Measurements from ENCODE around the gene CGB7.
A peak's percentile ranks its signal among the peaks of the same experiment; 100 is the strongest.

The CGB7 gene

GRCh38 chr19:49057636-49058234, at the start of gene CGB7:
CGB7 (minus strand) TSS chr19:49057749; CDS start chr19:49055375, 2,374 bp downstream.
- in situ Hi-C loops (cut with MboI; ENCODE audit: low pct_unique_long_range_greater_than_20kb, low sequenced_read_pairs) = no loop called here
- no peak for DNase-seq

DNA sequence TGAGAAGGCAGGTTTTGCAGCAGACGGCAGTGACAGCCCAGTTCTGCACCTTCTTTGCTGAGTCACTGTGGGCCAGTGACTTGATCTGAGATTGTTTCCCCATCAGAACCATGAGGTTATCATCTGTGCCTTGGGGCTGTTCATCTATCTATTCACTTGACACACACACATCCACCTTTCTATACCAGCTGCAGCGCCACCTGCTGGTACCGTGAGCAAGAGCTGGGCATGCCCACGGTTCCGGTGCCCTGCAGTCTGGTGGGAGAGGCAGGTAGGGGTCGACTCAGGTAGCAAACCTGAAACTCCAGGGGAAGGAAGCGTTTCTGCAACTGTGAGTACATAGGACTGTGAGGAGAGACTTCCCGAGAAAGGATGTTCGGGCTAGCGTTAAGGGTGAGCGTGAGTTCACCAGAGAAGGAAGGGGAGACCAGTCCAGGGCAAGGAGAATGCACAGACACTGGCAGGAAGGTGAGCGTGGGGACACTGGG, 49.1 kb upstream of the CGB7 start:
- DNase-seq = peak; percentile 69
- in situ Hi-C loops (cut with MboI; ENCODE audit: low pct_unique_long_range_greater_than_20kb, low sequenced_read_pairs) = no loop called here

DNA sequence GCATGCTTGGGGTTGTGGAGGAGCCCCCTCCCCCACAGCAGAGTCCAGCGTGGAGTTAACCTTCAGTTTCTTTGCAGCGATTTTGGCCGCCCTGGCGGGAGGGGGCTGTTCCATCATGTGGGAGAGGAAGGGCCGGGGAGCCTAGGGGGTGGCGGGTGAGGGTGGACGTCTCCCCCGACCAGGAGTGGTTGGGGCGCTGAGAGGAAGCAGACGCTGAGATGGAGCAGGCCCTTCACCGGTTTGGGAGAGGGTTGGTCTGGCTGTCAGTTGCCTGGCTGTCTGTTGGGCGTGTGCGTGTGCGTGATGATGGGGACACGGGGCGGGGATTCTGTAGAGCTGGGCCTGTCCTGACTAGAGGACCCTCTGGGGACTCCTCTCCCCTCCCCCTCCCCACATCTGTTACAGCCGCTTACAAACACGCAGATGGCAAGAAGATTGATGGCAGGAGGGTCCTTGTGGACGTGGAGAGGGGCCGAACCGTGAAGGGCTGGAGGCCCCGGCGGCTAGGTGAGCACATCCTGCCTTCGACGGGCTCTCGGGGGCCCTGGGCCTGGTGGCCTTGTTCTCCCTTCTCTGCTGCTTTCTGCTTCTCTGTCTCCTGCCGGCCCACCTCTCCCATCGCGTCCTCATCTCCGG, 46.8 kb upstream of the CGB7 start:
- DNase-seq = no peak
- in situ Hi-C loops (cut with MboI; ENCODE audit: low pct_unique_long_range_greater_than_20kb, low sequenced_read_pairs) = no loop called here

- in situ Hi-C loops (cut with MboI; ENCODE audit: low pct_unique_long_range_greater_than_20kb, low sequenced_read_pairs) = no loop called here
- no peak for DNase-seq
These were observed 46.0 kb upstream of the CGB7 start for GRCh38 chr19:49103331-49104085.

DNA sequence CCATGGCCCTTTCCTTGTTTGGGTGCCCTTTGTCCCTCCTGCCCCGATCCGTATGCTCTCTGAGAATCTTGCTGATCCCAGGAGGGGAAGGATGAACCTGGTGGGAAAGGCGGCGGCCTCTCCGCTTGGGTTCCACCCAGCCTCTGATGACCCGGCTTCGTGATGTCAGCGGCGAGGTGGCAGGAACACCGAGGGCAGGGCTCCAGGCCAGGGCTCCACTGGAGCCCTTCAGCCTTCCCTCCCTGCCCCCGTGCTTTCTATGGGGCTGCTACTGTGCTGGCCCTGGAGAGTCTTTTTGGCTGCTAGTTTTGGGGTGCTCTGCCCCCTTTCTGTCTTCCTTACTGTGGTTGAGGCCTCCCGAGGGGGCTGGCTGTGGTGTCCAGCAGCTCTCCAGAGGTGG, 44.8 kb upstream of the CGB7 start:
- in situ Hi-C loops (cut with MboI; ENCODE audit: low pct_unique_long_range_greater_than_20kb, low sequenced_read_pairs) = no loop called here

DNA sequence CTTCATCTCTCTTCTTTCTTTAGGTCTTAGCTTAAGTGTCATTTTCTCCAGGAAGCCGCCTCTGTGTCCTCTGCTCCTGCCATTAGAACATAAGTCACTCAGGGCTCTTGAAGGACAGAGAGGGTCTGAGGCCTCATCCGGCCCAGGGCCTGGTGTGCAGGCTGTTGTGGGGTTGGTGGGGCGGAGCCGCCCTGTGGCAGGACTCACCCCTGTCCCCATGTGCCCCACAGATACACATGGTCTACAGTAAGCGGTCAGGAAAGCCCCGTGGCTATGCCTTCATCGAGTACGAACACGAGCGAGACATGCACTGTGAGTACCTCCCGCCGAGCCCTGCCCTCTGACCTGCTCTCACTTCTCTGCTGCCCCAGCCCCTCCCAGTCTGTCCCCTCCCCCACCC, 43.6 kb upstream of the CGB7 start:
- no peak for DNase-seq
- in situ Hi-C loops (cut with MboI; ENCODE audit: low pct_unique_long_range_greater_than_20kb, low sequenced_read_pairs) = no loop called here

More for the DNA sequence above, 44.8 kb upstream of the CGB7 start:
- no peak for DNase-seq

- DNase-seq = no peak
- in situ Hi-C loops (cut with MboI; ENCODE audit: low pct_unique_long_range_greater_than_20kb, low sequenced_read_pairs) = no loop called here
These were observed 41.2 kb upstream of the CGB7 start for GRCh38 chr19:49098795-49099194.

- DNase-seq = peak; percentile 86
- in situ Hi-C loops (cut with MboI; ENCODE audit: low pct_unique_long_range_greater_than_20kb, low sequenced_read_pairs) = no loop called here
These were observed 40.1 kb upstream of the CGB7 start for GRCh38 chr19:49097453-49098288.

- in situ Hi-C loops (cut with MboI; ENCODE audit: low pct_unique_long_range_greater_than_20kb, low sequenced_read_pairs) = no loop called here
- DNase-seq = no peak
These were observed 37.2 kb upstream of the CGB7 start for GRCh38 chr19:49094505-49095482.

GRCh38 chr19:49092686-49093085, 35.1 kb upstream of the CGB7 start:
- DNase-seq = no peak
- in situ Hi-C loops (cut with MboI; ENCODE audit: low pct_unique_long_range_greater_than_20kb, low sequenced_read_pairs) = no loop called here

DNA sequence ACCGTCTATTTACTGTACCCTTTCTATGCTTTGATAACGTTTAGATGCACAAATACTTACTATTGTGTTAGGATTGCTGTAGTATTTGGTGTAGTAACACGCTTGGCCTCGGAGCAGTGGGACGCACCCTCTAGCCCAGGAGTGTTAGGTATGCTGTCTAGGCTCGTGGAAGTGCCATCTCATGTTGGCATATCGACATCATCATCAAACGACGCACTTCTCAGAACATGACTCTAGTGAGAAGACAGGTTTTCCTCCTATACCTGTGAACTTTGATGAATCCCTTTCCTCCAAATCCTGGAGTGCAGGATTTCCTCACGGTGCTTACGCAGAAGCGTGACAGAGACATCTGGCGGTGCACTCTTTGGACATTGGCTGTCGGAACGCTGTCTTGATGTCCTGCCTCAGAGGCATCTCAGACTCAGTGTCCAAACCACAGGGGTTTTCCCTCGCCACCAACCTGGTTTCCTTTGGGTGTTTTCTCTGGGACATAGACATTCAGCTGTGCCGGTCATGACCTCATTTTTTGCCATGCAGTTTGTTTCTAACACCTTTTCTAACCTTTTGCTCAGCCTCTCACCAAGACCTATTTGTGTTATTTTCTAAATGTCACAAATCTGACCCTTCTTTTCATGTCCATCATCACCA, 34.0 kb upstream of the CGB7 start:
- in situ Hi-C loops (cut with MboI; ENCODE audit: low pct_unique_long_range_greater_than_20kb, low sequenced_read_pairs) = no loop called here

DNA sequence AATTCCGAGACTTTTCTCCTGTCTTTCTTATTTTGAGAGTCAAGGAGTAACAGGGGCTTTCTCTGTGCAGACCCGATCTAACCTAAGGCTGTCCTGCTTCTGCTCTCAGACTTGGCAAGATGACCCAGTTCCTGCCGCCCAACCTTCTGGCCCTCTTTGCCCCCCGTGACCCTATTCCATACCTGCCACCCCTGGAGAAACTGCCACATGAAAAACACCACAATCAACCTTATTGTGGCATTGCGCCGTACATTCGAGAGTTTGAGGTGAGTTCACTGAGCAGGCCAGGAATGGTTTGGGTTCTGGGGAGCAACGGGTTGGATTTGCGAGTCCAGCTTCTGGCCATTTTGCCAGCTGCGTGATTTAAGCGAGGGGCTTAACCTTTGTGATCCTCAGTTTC, 28.7 kb upstream of the CGB7 start:
- in situ Hi-C loops (cut with MboI; ENCODE audit: low pct_unique_long_range_greater_than_20kb, low sequenced_read_pairs) = no loop called here
- DNase-seq = no peak

More for the DNA sequence above, 34.0 kb upstream of the CGB7 start:
- DNase-seq = no peak

DNA sequence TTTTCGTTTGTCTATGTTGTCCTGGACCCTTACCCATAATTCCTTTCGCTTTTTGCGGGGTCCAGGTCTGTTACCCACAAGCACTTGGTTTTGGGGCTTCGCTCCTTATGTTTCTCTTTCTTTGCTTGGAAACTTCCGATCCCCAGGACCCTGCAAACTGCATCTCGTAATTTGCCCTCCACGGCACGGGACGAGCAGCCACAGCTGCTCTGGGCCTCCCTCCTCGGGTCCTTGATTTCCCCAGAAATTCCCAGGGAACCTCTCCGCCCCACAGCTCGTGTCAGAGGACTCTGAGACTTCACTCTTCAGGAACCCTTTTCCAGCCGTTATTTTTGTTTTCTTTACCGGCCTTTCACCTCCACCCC, 28.3 kb upstream of the CGB7 start:
- in situ Hi-C loops (cut with MboI; ENCODE audit: low pct_unique_long_range_greater_than_20kb, low sequenced_read_pairs) = no loop called here

GRCh38 chr19:49085020-49085867, 27.7 kb upstream of the CGB7 start, which contains the start of gene SNRNP70:
SNRNP70 (plus strand) TSS chr19:49085451; CDS start chr19:49086415, 964 bp downstream.
- in situ Hi-C loops (cut with MboI; ENCODE audit: low pct_unique_long_range_greater_than_20kb, low sequenced_read_pairs) = no loop called here
- peak; percentile 99 for DNase-seq

More for the DNA sequence above, 28.3 kb upstream of the CGB7 start:
- DNase-seq = no peak

- no peak for DNase-seq
- in situ Hi-C loops (cut with MboI; ENCODE audit: low pct_unique_long_range_greater_than_20kb, low sequenced_read_pairs) = no loop called here
These were observed 26.9 kb upstream of the CGB7 start for GRCh38 chr19:49084206-49085019.

DNA sequence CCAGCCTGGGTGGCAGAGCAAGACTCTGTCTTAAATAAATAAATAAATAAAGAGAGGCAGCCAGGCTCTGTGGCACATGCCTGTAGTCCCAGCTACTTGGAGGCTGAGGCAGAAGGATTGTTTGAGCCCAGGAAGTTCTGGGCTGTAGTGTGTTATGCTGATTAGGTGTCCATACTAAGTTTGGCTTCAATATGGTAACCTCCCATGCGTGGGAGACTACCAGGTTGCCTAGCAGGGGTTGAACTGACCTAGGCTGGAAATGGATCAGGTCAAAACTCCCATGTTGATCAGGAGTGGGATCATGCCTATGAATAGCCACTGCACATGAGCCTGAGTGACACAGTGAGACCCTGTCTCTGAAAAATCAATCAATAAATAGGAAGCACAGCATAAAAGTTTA, 23.7 kb upstream of the CGB7 start:
- in situ Hi-C loops (cut with MboI; ENCODE audit: low pct_unique_long_range_greater_than_20kb, low sequenced_read_pairs) = no loop called here
- no peak for DNase-seq

All from KBM-7 (cell line).